ENCODE measurements around the gene ATR.

DNA sequence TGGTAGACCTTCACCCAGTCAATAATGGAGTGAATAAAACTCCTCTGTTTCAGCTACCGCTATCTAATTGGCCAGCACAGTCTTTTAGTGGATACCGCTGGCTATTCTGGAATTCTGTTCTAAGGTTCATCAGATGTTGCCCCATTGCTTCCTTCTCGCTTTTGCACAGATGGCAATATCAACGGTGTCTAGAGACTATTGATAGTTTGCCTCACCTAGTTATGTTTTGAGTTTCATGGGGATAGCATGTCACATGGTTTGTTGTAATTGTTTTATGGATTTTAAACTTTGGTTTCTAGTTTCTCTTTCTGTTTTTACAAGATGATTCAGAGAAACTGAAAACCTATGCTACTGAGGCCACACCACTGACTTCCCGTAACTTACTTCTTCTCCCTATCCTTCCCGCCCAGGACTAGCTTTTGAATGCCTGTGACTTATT lies 132.7 kb downstream of the ATR start:
- TF ChIP-seq, protein P1, sequence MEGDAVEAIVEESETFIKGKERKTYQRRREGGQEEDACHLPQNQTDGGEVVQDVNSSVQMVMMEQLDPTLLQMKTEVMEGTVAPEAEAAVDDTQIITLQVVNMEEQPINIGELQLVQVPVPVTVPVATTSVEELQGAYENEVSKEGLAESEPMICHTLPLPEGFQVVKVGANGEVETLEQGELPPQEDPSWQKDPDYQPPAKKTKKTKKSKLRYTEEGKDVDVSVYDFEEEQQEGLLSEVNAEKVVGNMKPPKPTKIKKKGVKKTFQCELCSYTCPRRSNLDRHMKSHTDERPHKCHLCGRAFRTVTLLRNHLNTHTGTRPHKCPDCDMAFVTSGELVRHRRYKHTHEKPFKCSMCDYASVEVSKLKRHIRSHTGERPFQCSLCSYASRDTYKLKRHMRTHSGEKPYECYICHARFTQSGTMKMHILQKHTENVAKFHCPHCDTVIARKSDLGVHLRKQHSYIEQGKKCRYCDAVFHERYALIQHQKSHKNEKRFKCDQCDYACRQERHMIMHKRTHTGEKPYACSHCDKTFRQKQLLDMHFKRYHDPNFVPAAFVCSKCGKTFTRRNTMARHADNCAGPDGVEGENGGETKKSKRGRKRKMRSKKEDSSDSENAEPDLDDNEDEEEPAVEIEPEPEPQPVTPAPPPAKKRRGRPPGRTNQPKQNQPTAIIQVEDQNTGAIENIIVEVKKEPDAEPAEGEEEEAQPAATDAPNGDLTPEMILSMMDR (conservative IDR thresholded peaks at IDR 0.05 in 1 of 2, IDR thresholded peaks at IDR 0.05 in 1 of 2; ENCODE audit: low read depth in 1 of 2, low read length in 2 of 2), result no peak
- TF ChIP-seq EZH2 (IDR thresholded peaks at IDR 0.05; ENCODE audit: low read length, missing control alignments), result no peak
